ENCODE data around the gene LIN54.
A peak's percentile ranks its signal among the peaks of the same experiment; 100 is the strongest.
"Not testable (repeated sequence)": the region's sequence is repeated elsewhere in the genome, so short reads cannot be mapped to it uniquely, and the experiment has no call there.

The LIN54 gene

GRCh38 chr4:82939414-82939813, 71.2 kb downstream of the LIN54 start:
- DNase-seq = no peak

GRCh38 chr4:82934441-82934840, 76.2 kb downstream of the LIN54 start:
- DNase-seq = no peak

GRCh38 chr4:82930848-82931755, 79.5 kb downstream of the LIN54 start:
- no peak for DNase-seq

- no peak for DNase-seq
Measured at GRCh38 chr4:82921795-82922194, 88.8 kb downstream of the LIN54 start.

- DNase-seq = no peak
Measured at GRCh38 chr4:82919386-82919785, 91.2 kb downstream of the LIN54 start.

GRCh38 chr4:82918091-82918490, 92.5 kb downstream of the LIN54 start:
- DNase-seq = no peak

GRCh38 chr4:82913968-82914367, 96.7 kb downstream of the LIN54 start:
- not testable (repeated sequence) for DNase-seq

GRCh38 chr4:82913305-82913704, 97.3 kb downstream of the LIN54 start:
- DNase-seq = no peak

- no peak for DNase-seq
Measured at GRCh38 chr4:82909326-82909725, 101.3 kb downstream of the LIN54 start.

- DNase-seq = no peak
Measured at GRCh38 chr4:82906469-82906868, 104.2 kb downstream of the LIN54 start.

GRCh38 chr4:82905205-82905604, 105.4 kb downstream of the LIN54 start:
- no peak for DNase-seq

GRCh38 chr4:82903737-82904136, 106.9 kb downstream of the LIN54 start:
- DNase-seq = no peak

GRCh38 chr4:82901183-82901718, 109.4 kb downstream of the LIN54 start:
- DNase-seq = no peak

- DNase-seq = peak; percentile 97
Measured at GRCh38 chr4:82900411-82901182, 110.0 kb downstream of the LIN54 start, which contains the start of gene THAP9. TSS of gene THAP9 (plus strand) at chr4:82900735. CDS start at chr4:82900803, 68 bp downstream.

GRCh38 chr4:82900066-82900410, 110.6 kb downstream of the LIN54 start:
- no peak for DNase-seq

GRCh38 chr4:82899374-82900065, 111.1 kb downstream of the LIN54 start:
- no peak for DNase-seq

GRCh38 chr4:82898322-82899243, 112.0 kb downstream of the LIN54 start:
- DNase-seq = no peak

- DNase-seq = no peak
Measured at GRCh38 chr4:82896755-82897154, 113.9 kb downstream of the LIN54 start.

- no peak for DNase-seq
Measured at GRCh38 chr4:82893942-82894341, 116.7 kb downstream of the LIN54 start.

GRCh38 chr4:82892467-82892802, 118.2 kb downstream of the LIN54 start:
- no peak for DNase-seq

GRCh38 chr4:82891707-82892466, 118.7 kb downstream of the LIN54 start:
- DNase-seq = no peak

Measured in right forelimb (tissue), 1 donor.